Epidermal melanocyte (primary cell): ENCODE data around the gene ARFGAP1.
"Not testable (repeated sequence)": the region's sequence is repeated elsewhere in the genome, so short reads cannot be mapped to it uniquely, and the experiment has no call there.

Experiments
- DNase-seq: peaks from one replicate; pipeline ENCODE4 v3.0.0; 2011; ENCODE audit warnings: low spot score; ENCODE audit not compliant: insufficient read length

ARFGAP1 gene

DNA sequence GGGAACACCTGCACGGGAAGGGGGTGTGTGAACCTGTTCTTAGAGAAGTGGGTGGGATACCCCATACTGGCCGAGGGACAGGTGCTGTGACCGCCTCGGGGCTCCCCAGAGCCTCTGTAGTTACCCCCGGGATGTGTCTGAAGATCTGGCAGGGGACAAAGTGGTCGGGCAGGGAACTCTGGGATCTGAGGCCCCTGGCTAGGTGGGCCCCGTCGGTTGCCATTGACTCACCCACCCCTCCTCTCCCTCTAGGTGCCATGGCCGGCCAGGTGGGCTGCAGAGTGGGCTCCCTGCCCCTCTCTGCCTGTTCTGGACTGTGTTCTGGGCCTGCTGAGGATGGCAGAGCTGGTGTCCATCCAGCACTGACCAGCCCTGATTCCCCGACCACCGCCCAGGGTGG, 32.6 kb upstream of the ARFGAP1 start:
- DNase-seq = no peak

GRCh38 chr20:63241272-63241671, 31.3 kb upstream of the ARFGAP1 start:
- no peak for DNase-seq

DNA sequence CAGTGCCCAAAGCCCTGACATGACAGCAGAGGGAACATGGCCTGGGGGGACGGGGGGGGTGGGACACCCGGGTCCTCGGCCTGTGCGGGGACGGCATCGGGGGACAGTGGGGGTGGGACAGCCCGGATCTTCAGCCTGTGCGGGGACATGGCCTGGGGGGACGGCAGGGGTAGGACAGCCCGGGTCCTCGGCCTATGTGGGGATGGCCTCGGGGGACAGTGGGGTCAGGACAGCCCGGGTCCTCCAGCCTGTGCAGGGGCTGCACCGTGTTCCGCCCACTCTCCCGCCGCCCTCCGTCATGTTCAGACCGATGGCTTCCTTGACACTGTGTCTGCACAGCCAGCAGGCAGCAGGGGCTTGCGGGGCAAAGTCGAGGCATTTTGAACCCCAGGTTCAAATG, 29.9 kb upstream of the ARFGAP1 start:
- DNase-seq = no peak

- no peak for DNase-seq
Observed at GRCh38 chr20:63243604-63244247, 28.9 kb upstream of the ARFGAP1 start.

DNA sequence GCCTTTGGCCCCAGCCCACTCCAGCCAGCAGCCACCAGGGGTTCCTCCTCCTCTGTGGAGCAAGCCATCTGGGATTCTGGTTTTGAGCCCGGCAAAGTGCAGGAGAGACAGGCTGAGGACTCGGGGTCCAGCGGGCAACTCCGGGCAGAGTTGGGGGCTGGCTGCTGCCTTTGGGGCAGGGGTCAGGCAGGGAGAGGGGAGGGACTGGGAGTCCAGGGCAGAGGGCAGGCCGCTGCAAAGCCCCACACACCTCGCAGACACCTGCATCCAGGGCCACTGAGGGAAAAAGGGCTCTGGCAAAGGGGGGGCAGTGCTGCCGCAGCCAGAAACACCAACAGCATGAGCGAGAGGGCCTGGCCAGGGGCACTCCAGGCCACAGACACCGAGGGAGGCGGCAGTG, 28.1 kb upstream of the ARFGAP1 start:
- DNase-seq = no peak

DNA sequence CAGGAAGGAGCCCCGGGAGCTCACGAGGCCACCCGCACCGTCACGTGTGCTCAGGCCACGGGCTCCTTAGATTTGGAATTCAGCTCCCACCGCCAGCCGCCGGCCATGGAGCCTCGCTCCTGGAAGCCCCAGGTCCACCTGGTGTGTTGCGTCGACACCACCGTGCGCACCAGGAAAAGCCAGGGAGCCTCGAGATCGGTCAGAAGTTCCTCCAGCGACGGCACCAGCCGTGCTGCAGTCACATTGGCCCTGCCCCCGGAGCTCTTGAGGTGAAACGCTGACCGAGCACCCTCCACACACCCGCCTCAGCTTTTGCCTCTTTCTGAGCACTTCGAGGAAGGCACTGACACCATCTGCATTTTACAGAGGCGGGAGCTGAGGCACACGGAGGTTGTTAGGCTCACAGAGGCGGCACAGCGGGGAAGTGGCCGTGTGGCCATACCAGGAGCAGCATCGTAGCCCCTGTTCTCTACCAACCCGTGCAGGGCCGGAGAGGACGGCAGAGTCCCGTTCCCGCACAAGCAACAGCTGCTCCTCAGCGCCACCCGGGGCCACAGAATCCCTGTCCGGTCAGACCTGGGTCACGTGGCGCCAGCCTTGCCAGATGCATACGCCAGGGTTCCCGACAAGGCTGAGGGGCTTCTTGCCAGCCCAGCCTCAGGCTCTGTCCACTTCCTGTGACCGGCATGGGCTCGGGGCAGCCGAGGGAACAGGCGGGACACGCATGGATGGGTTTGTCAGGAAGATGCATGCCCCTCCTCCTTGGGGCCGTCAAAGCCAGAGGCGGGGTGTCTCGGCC, 25.9 kb upstream of the ARFGAP1 start:
- no peak for DNase-seq

DNA sequence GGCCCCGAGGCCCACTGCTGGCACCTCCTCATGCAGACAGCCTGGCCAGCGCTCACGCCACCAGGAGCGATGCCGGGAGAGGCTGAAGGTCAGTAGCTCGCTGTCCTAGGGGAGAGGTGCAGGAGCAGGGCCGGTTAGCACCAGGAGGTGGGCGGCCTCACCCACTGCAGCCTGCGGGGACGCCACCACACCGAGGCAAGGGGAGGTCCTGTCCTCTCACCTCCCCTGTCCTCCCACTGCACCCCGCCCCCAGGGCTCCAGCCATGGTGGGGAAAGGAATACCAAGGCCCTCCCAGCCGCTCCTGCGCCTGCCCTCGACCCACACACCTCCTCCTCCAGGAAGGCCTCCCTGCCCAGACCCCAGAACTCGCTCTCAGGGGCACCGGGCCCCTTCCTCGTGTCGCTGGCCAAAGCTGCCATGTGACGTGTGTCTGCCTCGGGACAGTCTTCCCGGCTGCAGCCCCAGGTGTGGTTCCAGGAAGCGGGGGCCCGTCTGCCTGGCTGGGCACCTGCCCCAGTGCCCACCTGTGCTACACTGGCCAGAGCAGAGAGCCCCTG, 24.9 kb upstream of the ARFGAP1 start:
- DNase-seq = no peak

GRCh38 chr20:63248835-63249591, 23.6 kb upstream of the ARFGAP1 start:
- DNase-seq = no peak

DNA sequence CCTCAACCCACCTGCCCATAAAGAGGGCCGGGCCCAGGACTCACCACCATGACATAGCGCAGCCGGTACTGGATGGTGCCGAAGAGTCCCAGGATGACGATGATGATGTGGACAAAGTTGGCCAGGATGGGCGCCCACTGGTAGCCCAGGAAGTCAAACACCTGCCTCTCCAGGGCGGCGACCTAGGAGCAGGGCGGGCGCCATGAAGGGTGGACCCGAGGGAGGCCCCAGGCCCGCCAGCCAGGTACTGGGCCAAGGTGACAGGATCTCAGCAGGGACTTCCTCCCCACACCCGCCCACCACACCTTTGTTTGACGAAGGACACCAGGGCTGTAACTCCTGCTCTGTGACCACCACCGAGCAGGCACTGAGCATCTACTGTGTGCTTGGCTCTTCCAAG, 22.7 kb upstream of the ARFGAP1 start:
- no peak for DNase-seq

- not testable (repeated sequence) for DNase-seq
Observed at GRCh38 chr20:63251350-63251749, 21.3 kb upstream of the ARFGAP1 start.

DNA sequence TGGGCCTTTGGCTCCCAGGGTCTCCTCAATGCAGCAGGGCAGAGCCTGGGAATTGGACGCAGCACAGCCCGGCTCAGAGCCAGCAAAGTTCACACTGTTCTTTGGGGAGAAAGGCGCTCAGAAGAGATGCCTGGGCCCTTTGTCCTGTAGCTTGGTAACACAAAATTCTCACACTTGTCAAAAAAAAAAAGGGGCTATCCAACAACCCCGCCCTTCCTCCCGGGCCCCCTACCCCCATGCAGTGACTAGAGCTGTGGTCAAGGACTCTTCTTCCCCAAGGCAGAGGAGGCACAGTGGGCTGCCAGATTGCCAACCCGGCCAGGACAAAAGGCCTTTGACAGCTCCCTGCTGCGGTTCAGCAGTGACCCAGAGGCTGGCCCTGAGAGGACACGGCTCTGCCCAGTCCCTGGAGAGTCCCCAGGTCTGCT, 20.3 kb upstream of the ARFGAP1 start:
- no peak for DNase-seq

GRCh38 chr20:63253065-63253437, 19.6 kb upstream of the ARFGAP1 start:
- DNase-seq = no peak

DNA sequence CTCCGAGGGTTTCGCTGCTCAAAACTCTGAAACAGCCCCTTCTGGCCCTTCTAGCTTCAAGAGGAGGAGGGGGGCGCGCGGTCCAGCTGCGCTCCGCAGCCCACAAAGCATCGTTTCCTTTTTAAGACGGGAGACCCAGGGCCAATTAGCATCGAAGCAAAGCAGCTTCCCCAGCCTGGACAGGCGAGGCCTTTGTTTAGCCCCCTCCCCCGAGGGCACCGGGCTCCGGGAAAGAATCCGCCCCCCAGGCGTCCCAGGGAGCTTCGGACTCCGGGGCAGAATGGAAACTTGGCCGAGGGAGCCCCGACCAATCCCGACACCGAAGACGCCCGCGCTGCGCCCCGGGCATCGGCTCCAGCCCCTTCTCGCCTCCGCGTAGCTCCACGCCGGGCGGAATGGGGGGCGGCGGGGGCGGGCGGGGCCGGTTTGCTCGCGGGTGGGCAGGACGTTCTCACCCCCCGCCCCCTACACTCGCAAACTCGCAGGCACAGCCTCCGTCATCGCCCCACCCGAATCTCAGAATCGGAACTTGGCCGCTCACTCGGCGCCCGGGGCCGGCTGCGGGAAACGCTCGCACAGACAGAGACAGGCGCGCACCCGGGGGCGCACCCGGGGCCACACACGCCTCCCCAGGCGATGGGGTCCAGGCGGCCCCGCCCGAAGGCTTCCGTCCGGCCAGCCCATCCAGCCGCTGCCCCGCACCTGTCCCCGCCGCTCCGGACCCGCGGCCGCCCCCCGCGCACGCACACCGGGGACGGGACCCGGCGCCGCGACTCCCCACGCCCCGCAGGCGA, 19.0 kb upstream of the ARFGAP1 start:
- DNase-seq = no peak

- no peak for DNase-seq
Observed at GRCh38 chr20:63254232-63254605, 18.4 kb upstream of the ARFGAP1 start, which contains the start of gene NKAIN4. TSS of gene NKAIN4 (minus strand) at chr20:63254463. CDS start at chr20:63254450, 13 bp downstream.

- DNase-seq = no peak
Observed at GRCh38 chr20:63254606-63255384, 17.8 kb upstream of the ARFGAP1 start.

- no peak for DNase-seq
Observed at GRCh38 chr20:63255931-63256704, 16.5 kb upstream of the ARFGAP1 start.

- no peak for DNase-seq
Observed at GRCh38 chr20:63256954-63257353, 15.7 kb upstream of the ARFGAP1 start.

- DNase-seq = no peak
Observed at GRCh38 chr20:63257629-63258028, 15.0 kb upstream of the ARFGAP1 start.

- DNase-seq = no peak
Observed at GRCh38 chr20:63258781-63259180, 13.8 kb upstream of the ARFGAP1 start.
